Adipocyte (in vitro differentiated cells): Measurements from ENCODE around the gene ZNF230.
A peak's percentile ranks its signal among the peaks of the same experiment; 100 is the strongest.

Experiments used
- DNase-seq: peaks from one replicate; pipeline ENCODE4 v3.0.0-alpha.2; 2015; ENCODE audit warnings: low read depth
- H3K27me3 ChIP-seq: replicated peaks from 2 replicates; pipeline ENCODE4 v1.7.0; 2013; ENCODE audit warnings: mild to moderate bottlenecking, low read length, moderate library complexity; ENCODE audit not compliant: control insufficient read depth, insufficient read depth
- H3K36me3 ChIP-seq: 2 replicates; pipeline ENCODE4 v1.7.0; 2013; ENCODE audit warnings: low read length, mild to moderate bottlenecking, moderate library complexity; ENCODE audit not compliant: control insufficient read depth, insufficient read depth, severe bottlenecking
- H3K4me1 ChIP-seq: 2 replicates; pipeline ENCODE4 v1.7.0; 2013; ENCODE audit warnings: mild to moderate bottlenecking, low read length, moderate library complexity; ENCODE audit not compliant: control insufficient read depth, insufficient read depth
- H3K4me3 ChIP-seq: 2 replicates; pipeline ENCODE4 v1.7.0; 2013; ENCODE audit warnings: mild to moderate bottlenecking, low read length, moderate library complexity
- H3K9ac ChIP-seq: 2 replicates; pipeline ENCODE4 v1.7.0; 2013; ENCODE audit warnings: mild to moderate bottlenecking, low read length, moderate library complexity
- H3K9me3 ChIP-seq: 2 replicates; pipeline ENCODE4 v1.7.0; 2013; ENCODE audit warnings: mild to moderate bottlenecking, low read length, moderate library complexity; ENCODE audit not compliant: control insufficient read depth

The ZNF230 gene

GRCh38 chr19:44002566-44003460 is at the start of gene ZNF230:
TSS of gene ZNF230 (plus strand) at chr19:44002957. CDS start at chr19:44007079, 4,122 bp downstream.
- H3K27me3 ChIP-seq: no peaks in the 10 kb centered on the region

GRCh38 chr19:43956827-43957226 is 45.9 kb upstream of the ZNF230 start:
- H3K27me3 ChIP-seq: no peaks in the 10 kb centered on the region
- DNase-seq: no peak
- H3K4me1 ChIP-seq: peaks cover 3% of the 10 kb centered on the region
- H3K36me3 ChIP-seq: no peaks in the 10 kb centered on the region
- peaks cover 30% of the 10 kb centered on the region for H3K9me3 ChIP-seq
- no peak overlapping the region for H3K9ac ChIP-seq
- no peak overlapping the region for H3K4me3 ChIP-seq

More at GRCh38 chr19:44002566-44003460, at the start of gene ZNF230:
- H3K4me1 ChIP-seq: peaks cover 10% of the 10 kb centered on the region
- H3K36me3 ChIP-seq: peaks cover 8% of the 10 kb centered on the region
- peak within 1 kb of the TSS; percentile 88 for H3K4me3 ChIP-seq
- H3K9me3 ChIP-seq: no peaks in the 10 kb centered on the region
- peak within 1 kb of the TSS; percentile 91 for H3K9ac ChIP-seq
- DNase-seq: peak; percentile 99

- H3K9me3 ChIP-seq: peaks cover 41% of the 10 kb centered on the region
- H3K36me3 ChIP-seq: peaks cover 6% of the 10 kb centered on the region
- H3K4me3 ChIP-seq: no peak overlapping the region
- peak; percentile 69 for DNase-seq
- no peaks in the 10 kb centered on the region for H3K4me1 ChIP-seq
- H3K9ac ChIP-seq: no peak overlapping the region
- H3K27me3 ChIP-seq: no peaks in the 10 kb centered on the region
Observed at GRCh38 chr19:43957891-43958290, 44.9 kb upstream of the ZNF230 start.

- no peak overlapping the region for H3K9ac ChIP-seq
- no peak overlapping the region for H3K4me3 ChIP-seq
- peaks cover 64% of the 10 kb centered on the region for H3K9me3 ChIP-seq
- peaks cover 30% of the 10 kb centered on the region for H3K36me3 ChIP-seq
- DNase-seq: no peak
- no peaks in the 10 kb centered on the region for H3K27me3 ChIP-seq
- no peaks in the 10 kb centered on the region for H3K4me1 ChIP-seq
Observed at GRCh38 chr19:43960411-43960810, 42.3 kb upstream of the ZNF230 start.

- Histone ChIP-seq H3K36me3 (peaks cover 84% of the 10 kb centered on the region), H3K4me3 (peak overlapping the region; percentile 70), H3K9ac (no peak overlapping the region), H3K4me1 (no peaks in the 10 kb centered on the region), H3K27me3 (no peaks in the 10 kb centered on the region), H3K9me3 (peaks cover 99% of the 10 kb centered on the region)
- no peak for DNase-seq
Observed at GRCh38 chr19:43966079-43966694, 36.6 kb upstream of the ZNF230 start.

- Histone ChIP-seq H3K4me3 (no peak overlapping the region), H3K27me3 (no peaks in the 10 kb centered on the region), H3K4me1 (no peaks in the 10 kb centered on the region), H3K36me3 (no peaks in the 10 kb centered on the region), H3K9ac (no peak overlapping the region), H3K9me3 (peaks cover 48% of the 10 kb centered on the region)
- DNase-seq: no peak
Observed at GRCh38 chr19:43976732-43977131, 26.0 kb upstream of the ZNF230 start.

- H3K9me3 ChIP-seq: no peaks in the 10 kb centered on the region
- no peak for DNase-seq
- peaks cover under 1% of the 10 kb centered on the region for H3K36me3 ChIP-seq
- no peak overlapping the region for H3K9ac ChIP-seq
- H3K27me3 ChIP-seq: no peaks in the 10 kb centered on the region
- H3K4me3 ChIP-seq: peak overlapping the region; percentile 89
- peaks cover 7% of the 10 kb centered on the region for H3K4me1 ChIP-seq
Observed at GRCh38 chr19:43983544-43983911, 19.2 kb upstream of the ZNF230 start.

DNA sequence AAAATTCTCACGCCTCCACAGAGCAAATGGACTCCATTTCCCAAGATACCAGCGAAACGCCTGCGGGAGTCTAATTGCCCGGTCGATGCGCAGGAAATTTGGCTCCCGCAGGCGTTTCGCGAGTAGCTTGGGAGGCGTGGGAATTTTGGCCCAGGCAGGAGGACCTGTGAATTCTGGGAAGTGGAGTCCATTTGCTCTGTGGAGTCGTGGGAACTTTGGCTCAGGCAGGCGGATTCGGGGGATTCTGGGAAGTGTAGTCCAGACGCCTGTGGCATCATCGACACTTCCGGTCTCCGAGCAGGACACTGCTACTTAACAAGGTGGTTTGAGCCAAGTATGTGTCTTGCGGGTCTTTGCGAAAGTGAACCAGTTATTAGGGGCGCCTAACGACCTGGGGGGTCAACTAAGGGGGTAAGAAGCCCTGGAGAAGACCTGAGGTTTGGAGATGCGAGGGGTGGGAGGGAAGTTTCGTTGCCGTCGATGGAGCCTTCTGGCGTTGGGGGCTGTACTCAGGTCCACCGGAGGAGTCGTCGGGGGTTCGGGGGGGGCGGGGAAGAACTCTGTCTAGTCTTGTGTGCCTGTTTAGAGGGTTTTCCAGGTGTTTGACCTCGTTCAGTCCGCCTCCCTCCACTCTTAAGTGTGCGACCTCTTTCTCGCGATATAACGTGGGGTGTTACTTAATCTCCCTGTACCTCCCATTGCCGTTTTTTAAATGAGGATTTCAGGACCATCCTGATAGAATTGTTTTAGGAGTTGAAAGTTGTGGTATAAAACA is 18.7 kb upstream of the ZNF230 start, which contains the start of gene ZNF155:
Gene ZNF155, plus strand, starts transcription at position 277 of the 775 bp plus-strand sequence. CDS start 4,356 bp downstream, outside the sequence.
- H3K4me1 ChIP-seq: peaks cover 7% of the 10 kb centered on the region
- no peaks in the 10 kb centered on the region for H3K9me3 ChIP-seq
- H3K9ac ChIP-seq: peak within 1 kb of the TSS; percentile 80
- H3K27me3 ChIP-seq: no peaks in the 10 kb centered on the region
- DNase-seq: peak; percentile 98
- peak within 1 kb of the TSS; percentile 89 for H3K4me3 ChIP-seq
- peaks cover 7% of the 10 kb centered on the region for H3K36me3 ChIP-seq

GRCh38 chr19:43984687-43985000 is 18.1 kb upstream of the ZNF230 start:
- Histone ChIP-seq H3K36me3 (peaks cover 12% of the 10 kb centered on the region), H3K27me3 (no peaks in the 10 kb centered on the region), H3K4me3 (peak overlapping the region; percentile 89), H3K9me3 (no peaks in the 10 kb centered on the region), H3K9ac (peak overlapping the region; percentile 80), H3K4me1 (peaks cover 7% of the 10 kb centered on the region)
- no peak for DNase-seq

GRCh38 chr19:43997631-43998290 is 5.0 kb upstream of the ZNF230 start:
- H3K9me3 ChIP-seq: no peaks in the 10 kb centered on the region
- DNase-seq: no peak
- peaks cover 4% of the 10 kb centered on the region for H3K4me1 ChIP-seq
- H3K4me3 ChIP-seq: no peak overlapping the region
- H3K36me3 ChIP-seq: peaks cover 44% of the 10 kb centered on the region
- no peaks in the 10 kb centered on the region for H3K27me3 ChIP-seq
- no peak overlapping the region for H3K9ac ChIP-seq
